ENCODE data around the gene KLC1.
"Not testable (repeated sequence)": the region's sequence is repeated elsewhere in the genome, so short reads cannot be mapped to it uniquely, and the experiment has no call there.

The KLC1 gene

GRCh38 chr14:103628684-103629502 is at the start of gene KLC1:
TSS of gene KLC1 (plus strand) at chr14:103629211. CDS start at chr14:103654565, 25,354 bp downstream.
- peak; percentile 27 to 88 (median 76) for DNase-seq

DNA sequence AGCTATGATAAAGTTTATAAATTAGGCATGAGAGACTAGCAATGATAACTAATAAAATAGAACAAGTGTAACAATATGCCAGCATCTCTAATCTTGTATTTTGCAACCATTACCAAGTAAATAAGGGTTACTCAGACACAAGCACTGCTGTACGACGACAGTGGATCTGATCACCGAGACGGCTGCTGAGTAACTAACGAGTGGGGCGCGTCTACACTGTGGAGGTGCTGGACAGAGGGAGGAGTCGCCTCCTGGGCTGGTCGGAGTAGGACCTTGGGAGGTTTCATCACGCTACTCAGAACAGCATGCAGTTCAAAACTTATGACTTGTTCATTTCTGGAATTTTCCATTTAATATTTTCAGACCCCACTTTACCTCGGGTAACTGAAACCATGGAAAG is 47.8 kb upstream of the KLC1 start:
- no peak for DNase-seq

- no peak for DNase-seq
Measured at GRCh38 chr14:103581954-103582703, 46.9 kb upstream of the KLC1 start.

DNA sequence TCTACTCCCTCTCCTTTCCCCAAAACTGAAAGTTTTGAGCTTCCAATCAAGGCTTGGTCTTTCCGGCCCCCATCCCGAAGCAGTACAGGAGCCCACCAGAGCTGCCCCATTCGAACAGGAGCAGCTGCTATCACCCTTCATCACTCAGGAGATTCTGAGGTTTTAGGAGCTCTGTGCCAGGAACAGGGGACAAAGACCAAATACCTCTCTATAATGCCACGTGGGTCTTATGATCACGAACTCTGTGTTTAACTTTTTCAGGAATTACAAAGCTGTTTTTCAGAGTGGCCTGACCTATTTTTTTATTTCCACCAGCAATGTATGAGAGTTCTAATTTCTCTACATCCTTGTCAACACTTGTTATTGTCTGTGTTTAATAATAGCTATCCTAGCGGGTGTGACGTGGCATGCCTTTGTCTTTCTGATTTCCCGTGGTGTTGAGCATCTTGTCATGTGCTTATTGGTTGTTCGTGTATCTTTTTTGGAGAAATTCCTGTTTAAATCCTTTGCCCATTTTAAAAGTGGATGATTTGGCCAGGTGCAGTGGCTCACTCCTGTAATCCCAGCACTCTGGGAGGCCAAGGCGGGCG is 44.6 kb upstream of the KLC1 start:
- no peak for DNase-seq

DNA sequence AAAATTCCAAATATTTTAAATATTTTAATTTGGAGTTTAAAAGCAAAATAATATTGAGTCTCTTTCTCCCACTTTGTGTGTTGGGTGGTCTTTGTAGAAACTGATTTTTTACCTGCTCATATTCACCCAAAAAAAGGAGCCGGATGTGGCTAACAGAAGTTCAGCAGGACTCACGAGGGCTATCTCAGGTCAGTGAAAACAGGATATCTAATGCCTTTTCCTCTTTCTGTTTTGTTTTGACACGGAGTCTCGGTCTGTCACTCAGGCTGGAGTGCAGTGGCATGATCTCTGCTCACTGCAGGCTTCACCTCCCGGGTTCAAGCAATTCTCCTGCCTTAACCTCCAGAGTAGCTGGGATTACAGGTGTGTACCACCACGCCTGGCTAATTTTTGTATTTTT is 35.4 kb upstream of the KLC1 start:
- no peak for DNase-seq

GRCh38 chr14:103594265-103594664 is 34.7 kb upstream of the KLC1 start:
- peak in 11 of 14 donors; percentile 14 to 73 (median 49) for DNase-seq

GRCh38 chr14:103597623-103598377 is 31.2 kb upstream of the KLC1 start:
- DNase-seq = no peak

DNA sequence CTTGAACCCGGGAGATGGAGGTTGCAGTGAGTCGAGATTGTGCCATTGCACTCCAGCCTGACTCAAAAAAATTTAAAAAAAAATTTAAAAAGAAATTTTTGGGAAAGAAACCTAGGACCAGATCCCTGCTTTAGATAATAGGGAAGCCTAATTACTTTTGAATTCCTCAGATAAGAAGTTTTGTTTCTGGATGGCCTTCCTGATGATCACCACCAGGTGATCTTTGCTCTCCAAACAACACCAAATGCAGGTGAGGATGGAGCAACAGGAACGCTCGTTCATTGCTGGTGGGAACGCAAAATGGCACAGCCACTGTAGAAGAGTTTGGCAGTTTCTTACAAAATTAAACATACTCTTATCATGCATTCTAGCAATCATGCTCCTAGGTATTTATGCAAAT is 28.5 kb upstream of the KLC1 start:
- DNase-seq = no peak

DNA sequence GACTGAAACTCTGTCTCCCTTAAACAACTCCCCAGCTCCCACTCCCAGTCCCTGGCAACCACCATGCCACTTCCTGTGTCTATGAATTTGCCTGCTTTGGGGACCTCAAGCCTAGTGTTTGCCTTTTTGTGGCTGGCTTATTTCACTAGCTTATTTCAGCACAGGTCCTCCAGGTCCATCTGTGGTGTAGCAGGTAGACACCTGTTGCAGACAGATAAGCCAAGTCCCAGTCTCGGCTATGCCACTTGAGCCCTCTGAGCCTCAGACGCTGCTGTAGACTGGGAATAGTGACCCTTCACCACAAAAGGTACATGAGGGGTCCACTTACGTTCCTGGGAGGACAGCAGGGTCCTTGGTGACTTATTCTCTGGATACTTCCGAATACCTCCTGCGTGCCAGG is 24.4 kb upstream of the KLC1 start:
- no peak for DNase-seq

DNA sequence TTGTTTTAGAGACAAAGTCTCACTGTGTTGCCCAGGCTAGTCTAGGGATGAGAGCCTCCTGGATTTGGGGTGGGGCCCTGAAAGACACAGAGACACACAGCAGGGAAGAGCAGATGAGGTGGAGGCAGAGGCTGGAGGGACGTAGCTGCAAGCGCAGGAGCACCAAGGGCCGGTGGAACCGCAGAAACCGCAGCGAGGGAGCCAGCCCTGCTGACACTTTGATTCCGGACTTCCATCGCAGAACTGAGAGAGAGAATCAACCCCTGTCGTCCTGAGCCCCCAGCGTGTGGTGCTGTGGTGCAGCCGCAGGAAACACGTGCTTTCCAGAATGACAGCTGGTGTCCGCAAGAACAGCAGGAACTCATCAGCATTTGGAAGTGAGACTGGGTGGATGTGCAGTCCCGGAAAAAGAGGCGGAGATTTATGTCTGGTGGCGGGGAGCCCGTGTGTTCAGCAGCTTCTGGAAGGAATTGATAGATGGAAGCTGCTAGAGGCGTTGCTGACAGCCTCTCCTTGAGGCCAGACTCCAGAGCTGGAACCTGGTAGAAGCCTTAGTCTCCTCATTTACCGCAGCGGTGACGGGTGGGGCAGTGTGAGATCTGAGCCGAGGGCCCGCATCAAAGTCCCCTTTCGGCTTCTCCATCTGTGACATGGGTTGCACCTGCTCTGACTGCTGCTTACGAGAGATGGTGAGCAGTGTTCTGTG is 21.9 kb upstream of the KLC1 start:
- peak in 12 of 14 donors; percentile 15 to 83 (median 61) for DNase-seq

DNA sequence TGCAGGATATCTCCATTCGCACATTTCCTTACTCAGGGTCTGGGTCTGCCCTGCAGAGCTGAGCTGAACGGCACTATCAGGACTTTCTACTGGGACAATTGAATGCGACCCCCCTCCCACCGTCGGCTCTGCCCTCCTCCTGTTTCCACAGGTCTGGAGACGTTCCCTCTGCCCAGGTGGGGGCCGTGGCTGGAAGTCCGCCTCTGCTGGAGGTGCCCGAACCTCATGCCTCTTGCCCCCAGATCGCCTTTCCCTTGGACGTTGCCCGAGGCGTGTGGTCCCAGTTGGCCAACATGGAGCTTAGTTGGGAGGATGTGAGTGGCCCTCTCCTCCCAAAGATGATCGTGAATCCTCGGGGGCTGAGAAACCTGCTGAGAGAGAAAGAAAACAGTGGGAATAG is 21.2 kb upstream of the KLC1 start:
- DNase-seq = no peak

DNA sequence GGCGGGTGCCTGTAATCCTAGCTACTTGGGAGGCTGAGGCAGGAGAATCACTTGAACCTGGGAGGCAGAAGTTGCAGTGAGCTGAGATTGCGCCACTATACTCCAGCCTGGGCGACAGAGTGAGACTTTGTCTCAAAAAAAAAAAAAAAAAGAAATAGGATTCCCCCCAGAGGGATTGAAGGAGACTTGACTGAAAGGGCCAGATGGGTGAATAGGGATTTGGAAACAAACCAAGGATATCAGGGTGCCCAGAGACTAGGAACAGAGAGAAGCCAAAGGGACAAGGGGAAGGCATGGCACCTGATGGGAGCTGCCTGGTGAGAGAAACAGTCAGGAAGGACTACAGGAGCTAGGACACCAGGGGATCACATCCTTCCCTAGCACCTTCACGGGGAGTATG is 19.9 kb upstream of the KLC1 start:
- not testable (repeated sequence) for DNase-seq

DNA sequence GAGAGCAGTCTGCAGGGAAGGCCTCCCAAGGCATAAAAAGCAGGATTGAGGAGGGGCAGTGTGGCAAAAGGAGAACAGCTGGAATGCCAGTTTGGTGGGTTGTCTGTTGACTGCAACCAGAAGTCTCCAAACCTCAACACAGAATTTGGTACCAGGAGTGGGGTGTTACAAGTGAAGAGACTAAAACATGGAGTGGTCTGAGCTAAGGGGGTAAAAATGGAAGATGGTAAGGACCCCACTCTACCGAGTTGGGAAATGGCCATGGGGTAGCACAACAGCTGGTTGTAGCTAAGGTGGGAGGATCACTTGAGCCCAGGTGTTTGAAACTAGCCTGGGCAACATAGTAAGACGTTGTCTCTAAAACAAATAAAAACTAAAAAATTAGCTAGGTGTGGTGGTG is 17.8 kb upstream of the KLC1 start:
- no peak for DNase-seq

GRCh38 chr14:103613517-103613916 is 15.5 kb upstream of the KLC1 start:
- DNase-seq = no peak

- DNase-seq = no peak
Measured at GRCh38 chr14:103616635-103617300, 12.2 kb upstream of the KLC1 start.

- no peak for DNase-seq
Measured at GRCh38 chr14:103619057-103619456, 10.0 kb upstream of the KLC1 start.

DNA sequence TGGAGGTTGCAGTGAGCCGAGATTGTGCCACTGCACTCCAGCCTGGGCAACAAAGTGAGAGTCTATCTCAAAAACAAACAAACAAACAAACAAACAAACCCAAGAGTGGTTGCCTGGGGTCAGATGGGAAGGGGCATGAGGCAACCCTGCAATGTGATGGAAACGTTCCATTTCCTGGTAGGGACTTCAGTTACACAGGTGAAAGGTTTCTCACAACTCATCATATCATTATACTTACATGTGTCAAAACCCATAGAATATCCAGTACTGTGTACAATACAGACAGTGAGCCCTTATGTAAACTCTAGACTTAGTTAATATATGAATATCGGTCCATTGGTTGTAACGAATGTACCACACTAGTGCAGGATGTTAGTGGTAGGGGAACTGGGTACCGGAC is 7.2 kb upstream of the KLC1 start:
- DNase-seq = no peak

DNA sequence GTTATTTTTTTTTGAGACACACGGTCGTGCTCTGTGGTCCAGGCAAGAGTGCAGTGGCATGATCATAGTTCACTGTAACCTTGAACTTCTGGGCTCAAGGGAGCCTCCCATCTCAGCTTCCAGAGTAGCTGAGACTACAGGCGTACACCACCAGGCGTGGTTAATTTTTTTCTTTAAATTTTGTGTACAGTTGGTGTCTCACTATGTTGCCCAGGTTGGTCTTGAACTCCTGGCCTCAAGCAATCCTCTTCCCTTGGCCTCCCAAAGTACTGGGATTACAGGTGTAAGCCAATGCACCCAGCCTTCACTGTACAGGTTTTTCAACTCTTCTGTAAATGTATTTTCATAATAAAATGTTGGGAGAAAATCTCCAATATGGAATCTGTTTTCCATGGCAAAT is 5.7 kb upstream of the KLC1 start:
- DNase-seq = no peak

- DNase-seq = no peak
Measured at GRCh38 chr14:103623883-103624482, 5.0 kb upstream of the KLC1 start.

- DNase-seq = no peak
Measured at GRCh38 chr14:103624860-103625259, 4.2 kb upstream of the KLC1 start.

Measured in C1 segment of cervical spinal cord (tissue), 14 donors.